GM06990 (cell line): ENCODE results near the gene ZNF778.
"Not testable (repeated sequence)": the region's sequence is repeated elsewhere in the genome, so short reads cannot be mapped to it uniquely, and the experiment has no call there.

Source experiments
- DNase-seq: peaks from one replicate; pipeline ENCODE4 v3.0.0-alpha.2; 2011; ENCODE audit not compliant: insufficient read length; ENCODE audit errors: extremely low read depth
- H3K27me3 ChIP-seq: replicated peaks from 2 replicates; pipeline ENCODE4 v1.6.0; 2011; ENCODE audit warnings: low read length; ENCODE audit not compliant: control insufficient read depth, insufficient read depth
- H3K36me3 ChIP-seq: 2 replicates; pipeline ENCODE4 v1.5.1; 2011; ENCODE audit warnings: low read length; ENCODE audit not compliant: control insufficient read depth, insufficient read depth
- H3K4me3 ChIP-seq: replicated peaks from 2 replicates; pipeline ENCODE4 v1.5.1; 2011; ENCODE audit warnings: low read depth, mild to moderate bottlenecking, control low read depth, low read length
- CTCF ChIP-seq: IDR thresholded peaks from 2 replicates; pipeline ENCODE4 v1.5.1; 2011; ENCODE audit warnings: low read length, control low read depth, mild to moderate bottlenecking, inconsistent platforms; ENCODE audit not compliant: insufficient read depth, poor library complexity, severe bottlenecking

Gene ZNF778

GRCh38 chr16:89184933-89185794 is 32.3 kb upstream of the ZNF778 start:
- Histone ChIP-seq H3K4me3 (no peak overlapping the region), H3K27me3 (no peaks in the 10 kb centered on the region), H3K36me3 (no peaks in the 10 kb centered on the region)
- no peak for DNase-seq
- TF ChIP-seq CTCF: no peak

- not testable (repeated sequence) for DNase-seq, H3K36me3 ChIP-seq, H3K4me3 ChIP-seq, H3K27me3 ChIP-seq
Observed at GRCh38 chr16:89185887-89186592, 31.5 kb upstream of the ZNF778 start.

GRCh38 chr16:89186593-89187031 is 30.9 kb upstream of the ZNF778 start:
- not testable (repeated sequence) for DNase-seq, H3K27me3 ChIP-seq, H3K4me3 ChIP-seq, H3K36me3 ChIP-seq

GRCh38 chr16:89187032-89187769 is 30.3 kb upstream of the ZNF778 start:
- Histone ChIP-seq H3K36me3 (no peaks in the 10 kb centered on the region), H3K4me3 (no peak overlapping the region), H3K27me3 (no peaks in the 10 kb centered on the region; the same call in 1 of the 2 replicates)
- DNase-seq: peak; percentile 60
- no peak for TF ChIP-seq CTCF

- no peak overlapping the region for H3K4me3 ChIP-seq
- TF ChIP-seq CTCF: no peak
- DNase-seq: peak; percentile 15
- H3K36me3 ChIP-seq: no peaks in the 10 kb centered on the region
- no peaks in the 10 kb centered on the region; the same call in 1 of the 2 replicates for H3K27me3 ChIP-seq
Observed at GRCh38 chr16:89187770-89188392, 29.6 kb upstream of the ZNF778 start.

- not testable (repeated sequence) for H3K4me3 ChIP-seq, DNase-seq, H3K36me3 ChIP-seq, H3K27me3 ChIP-seq
Observed at GRCh38 chr16:89188471-89189357, 28.8 kb upstream of the ZNF778 start.
